ENCODE data around the gene CLEC16A. TPM values are rescaled to one million over a fixed set of nuclear protein-coding genes. Genes with fewer than 3 reads are reported as not detected.

CLEC16A gene
- total RNA-seq, 1 donor from 2014 or later = 34.6 TPM

DNA sequence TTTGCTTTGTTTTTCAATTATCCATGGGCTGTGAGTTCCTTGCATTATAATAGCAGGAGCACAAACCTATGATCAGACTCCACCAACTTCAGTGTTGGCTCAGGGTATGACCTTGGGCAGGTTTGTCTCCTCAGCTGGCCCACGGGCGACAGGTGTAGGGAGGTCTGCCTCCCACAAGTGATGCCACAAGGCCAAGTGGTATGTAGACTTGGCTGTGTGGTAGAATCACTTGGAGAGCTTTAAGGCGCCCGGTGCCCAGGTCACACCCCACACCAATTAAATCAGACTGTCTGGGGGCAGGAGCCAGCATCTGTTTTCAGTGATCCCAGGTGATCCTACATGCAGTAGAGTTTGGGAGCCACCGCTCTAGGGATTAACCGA lies 153.4 kb downstream of the CLEC16A start:
- DNase-seq (no peak), ATAC-seq (no peak)
- TF ChIP-seq, protein P1, sequence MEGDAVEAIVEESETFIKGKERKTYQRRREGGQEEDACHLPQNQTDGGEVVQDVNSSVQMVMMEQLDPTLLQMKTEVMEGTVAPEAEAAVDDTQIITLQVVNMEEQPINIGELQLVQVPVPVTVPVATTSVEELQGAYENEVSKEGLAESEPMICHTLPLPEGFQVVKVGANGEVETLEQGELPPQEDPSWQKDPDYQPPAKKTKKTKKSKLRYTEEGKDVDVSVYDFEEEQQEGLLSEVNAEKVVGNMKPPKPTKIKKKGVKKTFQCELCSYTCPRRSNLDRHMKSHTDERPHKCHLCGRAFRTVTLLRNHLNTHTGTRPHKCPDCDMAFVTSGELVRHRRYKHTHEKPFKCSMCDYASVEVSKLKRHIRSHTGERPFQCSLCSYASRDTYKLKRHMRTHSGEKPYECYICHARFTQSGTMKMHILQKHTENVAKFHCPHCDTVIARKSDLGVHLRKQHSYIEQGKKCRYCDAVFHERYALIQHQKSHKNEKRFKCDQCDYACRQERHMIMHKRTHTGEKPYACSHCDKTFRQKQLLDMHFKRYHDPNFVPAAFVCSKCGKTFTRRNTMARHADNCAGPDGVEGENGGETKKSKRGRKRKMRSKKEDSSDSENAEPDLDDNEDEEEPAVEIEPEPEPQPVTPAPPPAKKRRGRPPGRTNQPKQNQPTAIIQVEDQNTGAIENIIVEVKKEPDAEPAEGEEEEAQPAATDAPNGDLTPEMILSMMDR (IDR thresholded peaks at IDR 0.05) = no peak
- Histone ChIP-seq H3K27me3 (ENCODE audit: low read depth) (no peaks in the 10 kb centered on the region), H3K27ac (no peak overlapping the region), H3K36me3 (peaks cover 13% of the 10 kb centered on the region), H3K4me3 (no peak overlapping the region), H3K9me3 (no peaks in the 10 kb centered on the region), H3K4me1 (peaks cover 41% of the 10 kb centered on the region)
- intact Hi-C loops (cut with DNase I) = no loop called here

DNA sequence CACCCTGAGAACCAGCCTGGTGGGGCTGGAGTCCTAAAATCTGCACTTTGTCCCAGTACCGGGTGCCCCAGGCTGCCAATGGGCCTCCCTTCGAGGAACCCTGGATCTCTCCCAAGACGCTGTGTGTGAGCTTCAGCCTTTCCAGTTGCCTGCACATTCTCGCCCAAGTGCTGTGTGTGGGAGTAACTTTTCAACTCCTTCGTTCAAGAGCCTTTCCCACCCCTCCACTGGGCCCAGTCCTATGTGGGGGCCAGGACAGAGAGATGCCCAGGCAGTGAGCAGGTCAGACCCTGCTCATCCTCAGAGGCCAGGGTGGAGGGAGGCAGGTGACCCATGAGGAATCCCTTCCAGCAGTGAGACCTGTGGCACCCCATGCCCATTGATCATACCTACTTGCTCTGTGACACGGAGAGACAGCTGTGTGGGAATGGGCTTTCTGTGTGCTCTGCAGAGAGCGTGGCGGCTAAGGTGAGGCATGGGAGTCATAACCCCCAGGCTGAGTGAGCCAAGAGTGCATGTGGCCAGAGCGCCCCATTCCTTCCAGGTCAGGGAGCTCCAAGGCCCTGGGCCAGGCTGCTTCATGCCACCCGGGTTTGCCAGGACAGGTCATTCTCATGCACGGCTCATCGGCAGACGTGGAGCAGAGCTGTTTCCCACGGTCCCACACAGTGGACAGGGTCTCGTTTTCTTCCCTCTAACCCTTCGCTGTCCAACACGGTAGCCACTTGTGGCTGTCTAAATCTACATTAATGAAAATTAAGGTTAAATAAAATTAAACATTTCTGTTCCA lies 154.4 kb downstream of the CLEC16A start:
- no peak for ATAC-seq
- DNase-seq = no peak

DNA sequence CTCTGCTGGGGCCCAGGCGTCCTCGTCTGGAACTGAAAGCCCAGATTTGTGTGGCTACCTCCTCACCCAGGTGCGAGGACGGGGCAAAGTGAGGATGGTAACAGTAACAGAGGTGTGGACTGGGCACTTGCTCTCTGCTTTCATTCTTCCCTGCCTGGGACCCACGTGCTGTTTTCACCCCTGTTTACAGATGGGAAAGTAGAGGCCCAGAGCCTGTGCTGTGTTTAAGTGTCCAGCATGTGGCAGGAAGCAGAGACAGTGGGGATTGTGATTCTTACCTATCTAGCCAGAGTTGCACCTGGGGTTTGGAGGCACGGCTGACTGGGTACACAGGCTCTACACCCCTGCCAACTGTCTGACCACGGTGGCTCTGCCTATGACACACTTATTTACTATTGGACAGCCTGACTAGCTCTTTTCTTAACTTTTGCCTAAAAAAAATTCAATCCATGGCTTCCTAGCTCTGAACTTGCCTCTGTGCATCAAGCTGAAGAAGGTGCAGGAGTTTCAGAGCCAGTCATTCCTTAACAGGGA lies 155.4 kb downstream of the CLEC16A start:
- TF ChIP-seq, protein P1 (IDR thresholded peaks at IDR 0.05) = no peak
- H3K4me3 ChIP-seq = no peak overlapping the region
- H3K27ac ChIP-seq = peak overlapping the region; percentile 24
- H3K27me3 ChIP-seq (ENCODE audit: low read depth) = no peaks in the 10 kb centered on the region
- DNase-seq (no peak), ATAC-seq (no peak)
- H3K36me3 ChIP-seq = peaks cover 13% of the 10 kb centered on the region
- peaks cover 48% of the 10 kb centered on the region for H3K4me1 ChIP-seq
- intact Hi-C loops (cut with DNase I) = no loop called here
- H3K9me3 ChIP-seq = no peaks in the 10 kb centered on the region

More for the DNA sequence above, 154.4 kb downstream of the CLEC16A start:
- Histone ChIP-seq H3K27me3 (ENCODE audit: low read depth) (no peaks in the 10 kb centered on the region), H3K36me3 (peaks cover 13% of the 10 kb centered on the region), H3K4me1 (peaks cover 48% of the 10 kb centered on the region), H3K4me3 (no peak overlapping the region), H3K9me3 (no peaks in the 10 kb centered on the region), H3K27ac (no peak overlapping the region)
- intact Hi-C loops (cut with DNase I) = no loop called here
- TF ChIP-seq, protein P1 (IDR thresholded peaks at IDR 0.05) = no peak

DNA sequence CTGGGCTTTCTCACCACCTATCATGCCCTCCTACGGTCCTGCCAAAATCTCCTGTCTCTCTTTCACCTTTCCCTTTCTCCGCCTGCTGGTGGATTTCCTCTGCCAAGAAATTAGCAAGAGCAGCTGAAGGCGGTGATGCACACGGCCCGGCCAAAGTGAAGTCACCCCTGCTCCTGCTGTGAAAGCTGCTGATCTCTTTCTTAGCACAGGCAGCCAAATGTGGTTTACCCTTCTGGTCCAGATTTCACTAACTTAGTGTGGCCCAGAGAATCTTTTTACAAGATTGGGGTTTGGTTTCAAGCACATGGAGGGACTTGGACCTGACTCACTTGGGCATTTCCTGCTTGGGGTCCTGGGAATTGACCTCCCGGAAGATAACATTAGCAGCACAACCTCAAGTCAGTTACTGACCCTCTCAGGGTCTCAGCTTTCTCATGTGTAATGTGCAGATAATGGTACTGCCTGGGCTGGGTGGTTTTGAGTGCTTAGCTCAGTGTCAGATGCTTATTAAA lies 155.9 kb downstream of the CLEC16A start:
- no peak for ATAC-seq
- intact Hi-C loops (cut with DNase I) = no loop called here
- Histone ChIP-seq H3K27me3 (ENCODE audit: low read depth) (no peaks in the 10 kb centered on the region), H3K9me3 (no peaks in the 10 kb centered on the region), H3K4me1 (peaks cover 51% of the 10 kb centered on the region), H3K27ac (peak overlapping the region; percentile 24), H3K36me3 (peaks cover 13% of the 10 kb centered on the region), H3K4me3 (no peak overlapping the region)
- TF ChIP-seq, protein P1 (IDR thresholded peaks at IDR 0.05) = no peak
- no peak for DNase-seq

DNA sequence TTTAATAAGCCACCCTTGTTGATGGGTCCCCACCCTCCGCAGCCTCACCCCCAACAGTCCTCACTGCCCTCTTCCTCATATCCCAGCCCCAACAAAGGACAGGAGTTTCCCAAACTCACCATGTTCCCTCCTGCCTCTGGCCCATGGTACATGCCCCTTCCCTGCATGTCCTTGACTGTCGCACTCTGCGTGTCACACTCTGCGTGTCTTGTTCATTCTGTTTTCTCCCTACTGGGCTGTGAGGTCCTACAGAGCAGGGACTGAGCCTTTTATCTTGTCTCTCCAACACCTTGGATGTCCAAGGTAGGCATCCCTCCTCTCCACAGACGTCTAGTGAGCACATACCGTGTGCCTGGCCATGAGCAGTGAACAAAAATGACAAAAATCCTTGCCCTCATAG lies 156.9 kb downstream of the CLEC16A start:
- Histone ChIP-seq H3K27me3 (ENCODE audit: low read depth) (no peaks in the 10 kb centered on the region), H3K4me1 (peaks cover 60% of the 10 kb centered on the region), H3K27ac (no peak overlapping the region), H3K9me3 (no peaks in the 10 kb centered on the region), H3K36me3 (peaks cover 10% of the 10 kb centered on the region), H3K4me3 (no peak overlapping the region)
- intact Hi-C loops (cut with DNase I) = no loop called here
- ATAC-seq (no peak), DNase-seq (no peak)
- TF ChIP-seq, protein P1 (IDR thresholded peaks at IDR 0.05) = no peak

Measured in lower lobe of right lung (tissue), 2 donors.